ENCODE measurements around the gene PAK2.
"Not testable (repeated sequence)": the region's sequence is repeated elsewhere in the genome, so short reads cannot be mapped to it uniquely, and the experiment has no call there.

The PAK2 gene

DNA sequence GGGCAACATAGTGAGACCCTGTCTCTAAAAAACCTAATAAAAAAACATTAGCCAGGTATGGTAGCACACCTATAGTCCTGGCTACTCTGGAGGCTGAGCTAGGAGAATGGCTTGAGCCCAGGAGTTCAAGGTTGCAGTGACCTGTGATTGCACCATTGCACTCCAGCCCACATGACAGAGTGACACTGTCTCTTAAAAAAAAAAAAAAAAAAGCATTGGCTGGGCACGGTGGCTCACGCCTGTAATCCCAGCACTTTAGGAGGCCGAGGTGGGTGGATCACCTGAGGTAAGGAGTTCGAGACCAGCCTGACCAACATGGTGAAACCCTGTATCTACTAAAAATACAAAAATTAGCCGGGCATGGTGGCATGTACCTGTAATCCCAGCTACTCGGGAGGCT is 99.7 kb downstream of the PAK2 start:
- H3K27ac ChIP-seq (ENCODE audit: low read length); H3K9me3 ChIP-seq (ENCODE audit: control insufficient read depth, insufficient read depth, low read length); DNase-seq (ENCODE audit: low read depth, low spot score); H3K4me1 ChIP-seq (ENCODE audit: control insufficient read depth, insufficient read depth, low read length); H3K27me3 ChIP-seq (ENCODE audit: control insufficient read depth, insufficient read depth, low read length); H3K4me3 ChIP-seq (ENCODE audit: low read length); H3K36me3 ChIP-seq (ENCODE audit: control insufficient read depth, insufficient read depth, low read length): not testable (repeated sequence)
- WGBS (ENCODE audit: insufficient coverage, insufficient read length), result no CpG with 5 or more reads among the region's 6 CpGs

- DNase-seq (ENCODE audit: low read depth, low spot score), result no peak
- Histone ChIP-seq H3K36me3 (ENCODE audit: control insufficient read depth, insufficient read depth, low read length) (no peaks in the 10 kb centered on the region), H3K27me3 (ENCODE audit: control insufficient read depth, insufficient read depth, low read length) (no peaks in the 10 kb centered on the region), H3K4me1 (ENCODE audit: control insufficient read depth, insufficient read depth, low read length) (no peaks in the 10 kb centered on the region), H3K4me3 (ENCODE audit: low read length) (no peak overlapping the region), H3K9me3 (ENCODE audit: control insufficient read depth, insufficient read depth, low read length) (no peaks in the 10 kb centered on the region; the same call in 1 of the 2 replicates), H3K27ac (ENCODE audit: low read length) (no peak overlapping the region)
- no CpG with 5 or more reads among the region's 17 CpGs for WGBS (ENCODE audit: insufficient coverage, insufficient read length)
Observed at GRCh38 chr3:196842567-196843434, 103.1 kb downstream of the PAK2 start.

GRCh38 chr3:196843435-196844110 is 103.9 kb downstream of the PAK2 start:
- Histone ChIP-seq H3K27me3 (ENCODE audit: control insufficient read depth, insufficient read depth, low read length) (no peaks in the 10 kb centered on the region), H3K4me1 (ENCODE audit: control insufficient read depth, insufficient read depth, low read length) (no peaks in the 10 kb centered on the region), H3K36me3 (ENCODE audit: control insufficient read depth, insufficient read depth, low read length) (no peaks in the 10 kb centered on the region), H3K4me3 (ENCODE audit: low read length) (no peak overlapping the region), H3K27ac (ENCODE audit: low read length) (no peak overlapping the region), H3K9me3 (ENCODE audit: control insufficient read depth, insufficient read depth, low read length) (no peaks in the 10 kb centered on the region; the same call in 1 of the 2 replicates)
- no peak for DNase-seq (ENCODE audit: low read depth, low spot score)
- WGBS (ENCODE audit: insufficient coverage, insufficient read length), result no CpG with 5 or more reads among the region's 9 CpGs

- H3K4me1 ChIP-seq (ENCODE audit: control insufficient read depth, insufficient read depth, low read length); H3K27me3 ChIP-seq (ENCODE audit: control insufficient read depth, insufficient read depth, low read length); H3K27ac ChIP-seq (ENCODE audit: low read length); DNase-seq (ENCODE audit: low read depth, low spot score); H3K4me3 ChIP-seq (ENCODE audit: low read length); H3K36me3 ChIP-seq (ENCODE audit: control insufficient read depth, insufficient read depth, low read length); H3K9me3 ChIP-seq (ENCODE audit: control insufficient read depth, insufficient read depth, low read length): not testable (repeated sequence)
- WGBS (ENCODE audit: insufficient coverage, insufficient read length), result no CpG with 5 or more reads among the region's 22 CpGs
Observed at GRCh38 chr3:196844235-196845219, 104.9 kb downstream of the PAK2 start.

GRCh38 chr3:196848375-196848774 is 108.7 kb downstream of the PAK2 start:
- not testable (repeated sequence) for H3K36me3 ChIP-seq (ENCODE audit: control insufficient read depth, insufficient read depth, low read length); H3K27me3 ChIP-seq (ENCODE audit: control insufficient read depth, insufficient read depth, low read length); H3K27ac ChIP-seq (ENCODE audit: low read length); H3K4me3 ChIP-seq (ENCODE audit: low read length); H3K4me1 ChIP-seq (ENCODE audit: control insufficient read depth, insufficient read depth, low read length); H3K9me3 ChIP-seq (ENCODE audit: control insufficient read depth, insufficient read depth, low read length); DNase-seq (ENCODE audit: low read depth, low spot score)
- WGBS (ENCODE audit: insufficient coverage, insufficient read length), result no CpG with 5 or more reads among the region's 4 CpGs

DNA sequence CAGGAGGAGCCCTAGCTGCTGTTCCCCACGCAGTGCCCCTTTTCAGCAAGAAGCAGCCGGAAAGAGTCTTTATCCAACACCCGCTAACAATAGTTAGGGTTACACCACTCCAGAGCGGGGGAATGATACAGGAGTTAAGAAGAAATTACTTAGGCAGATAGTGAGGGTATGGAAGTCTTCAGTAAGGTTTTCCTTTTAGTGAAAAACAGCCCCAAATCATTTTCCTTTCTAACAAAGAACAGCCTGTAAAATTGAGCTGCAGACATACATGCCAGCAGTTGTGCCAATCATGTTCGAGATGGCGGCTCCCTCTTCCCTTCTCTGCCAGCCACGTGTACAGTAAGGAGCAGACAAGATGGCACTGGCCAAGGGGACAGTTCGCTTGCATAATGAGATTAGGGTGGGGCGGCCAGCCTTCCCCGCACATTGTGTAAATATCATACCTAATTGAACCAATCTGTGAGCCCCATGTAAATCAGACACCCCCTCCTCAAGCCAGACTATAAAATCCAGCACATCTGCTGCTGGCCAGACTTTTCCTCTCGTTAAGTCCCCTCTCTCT is 109.6 kb downstream of the PAK2 start:
- no peak overlapping the region for H3K27ac ChIP-seq (ENCODE audit: low read length)
- H3K27me3 ChIP-seq (ENCODE audit: control insufficient read depth, insufficient read depth, low read length), result no peaks in the 10 kb centered on the region
- WGBS (ENCODE audit: insufficient coverage, insufficient read length), result no CpG with 5 or more reads among the region's 11 CpGs
- no peak overlapping the region for H3K4me3 ChIP-seq (ENCODE audit: low read length)
- peaks cover 3% of the 10 kb centered on the region for H3K9me3 ChIP-seq (ENCODE audit: control insufficient read depth, insufficient read depth, low read length)
- DNase-seq (ENCODE audit: low read depth, low spot score), result no peak
- no peaks in the 10 kb centered on the region for H3K4me1 ChIP-seq (ENCODE audit: control insufficient read depth, insufficient read depth, low read length)
- no peaks in the 10 kb centered on the region for H3K36me3 ChIP-seq (ENCODE audit: control insufficient read depth, insufficient read depth, low read length)

DNA sequence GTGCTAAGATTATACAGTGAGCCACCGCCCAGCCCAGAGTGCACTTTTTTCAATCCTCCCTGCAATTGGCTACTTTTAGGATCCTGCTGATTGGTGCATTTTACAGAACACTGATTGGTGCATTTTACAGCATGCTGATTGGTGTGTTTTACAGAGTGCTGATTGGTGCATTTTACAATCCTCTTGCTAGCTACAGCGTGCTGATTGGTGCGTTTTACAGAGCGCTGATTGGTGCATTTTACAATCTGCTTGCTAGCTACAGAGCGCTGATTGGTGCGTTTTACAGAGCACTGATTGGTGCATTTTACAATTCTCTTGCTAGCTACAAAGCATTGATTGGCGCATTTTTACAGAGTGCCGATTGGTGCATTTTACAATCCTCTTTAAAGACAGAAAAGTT is 123.3 kb downstream of the PAK2 start:
- not testable (repeated sequence) for H3K36me3 ChIP-seq (ENCODE audit: control insufficient read depth, insufficient read depth, low read length); H3K4me3 ChIP-seq (ENCODE audit: low read length); H3K27me3 ChIP-seq (ENCODE audit: control insufficient read depth, insufficient read depth, low read length); DNase-seq (ENCODE audit: low read depth, low spot score); H3K27ac ChIP-seq (ENCODE audit: low read length); H3K4me1 ChIP-seq (ENCODE audit: control insufficient read depth, insufficient read depth, low read length); H3K9me3 ChIP-seq (ENCODE audit: control insufficient read depth, insufficient read depth, low read length)
- no CpG with 5 or more reads among the region's 8 CpGs for WGBS (ENCODE audit: insufficient coverage, insufficient read length)

DNA sequence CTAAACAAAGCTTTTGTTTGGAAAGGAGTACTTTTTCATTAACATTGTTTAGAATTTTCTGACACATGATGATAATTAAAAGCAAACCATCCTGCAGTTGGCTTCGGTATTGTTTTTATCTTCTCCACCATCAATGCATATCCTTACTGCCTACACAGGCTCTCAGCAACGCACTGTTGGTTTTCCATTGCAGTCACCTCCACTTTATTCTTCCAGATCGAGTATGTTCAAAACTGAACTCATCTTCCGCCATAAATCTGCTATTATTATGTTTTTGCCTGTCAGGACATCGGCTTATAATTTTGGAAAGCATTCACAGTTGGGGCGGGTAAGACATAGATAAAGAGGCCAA is 127.5 kb downstream of the PAK2 start:
- peak overlapping the region; percentile 98; the same call in 1 of the 2 replicates for H3K4me3 ChIP-seq (ENCODE audit: low read length)
- DNase-seq (ENCODE audit: low read depth, low spot score), result no peak
- no peak overlapping the region for H3K27ac ChIP-seq (ENCODE audit: low read length)
- no peaks in the 10 kb centered on the region for H3K36me3 ChIP-seq (ENCODE audit: control insufficient read depth, insufficient read depth, low read length)
- H3K4me1 ChIP-seq (ENCODE audit: control insufficient read depth, insufficient read depth, low read length), result no peaks in the 10 kb centered on the region
- no peaks in the 10 kb centered on the region for H3K9me3 ChIP-seq (ENCODE audit: control insufficient read depth, insufficient read depth, low read length)
- no peaks in the 10 kb centered on the region for H3K27me3 ChIP-seq (ENCODE audit: control insufficient read depth, insufficient read depth, low read length)
- WGBS (ENCODE audit: insufficient coverage, insufficient read length), result no CpG with 5 or more reads among the region's 6 CpGs

DNA sequence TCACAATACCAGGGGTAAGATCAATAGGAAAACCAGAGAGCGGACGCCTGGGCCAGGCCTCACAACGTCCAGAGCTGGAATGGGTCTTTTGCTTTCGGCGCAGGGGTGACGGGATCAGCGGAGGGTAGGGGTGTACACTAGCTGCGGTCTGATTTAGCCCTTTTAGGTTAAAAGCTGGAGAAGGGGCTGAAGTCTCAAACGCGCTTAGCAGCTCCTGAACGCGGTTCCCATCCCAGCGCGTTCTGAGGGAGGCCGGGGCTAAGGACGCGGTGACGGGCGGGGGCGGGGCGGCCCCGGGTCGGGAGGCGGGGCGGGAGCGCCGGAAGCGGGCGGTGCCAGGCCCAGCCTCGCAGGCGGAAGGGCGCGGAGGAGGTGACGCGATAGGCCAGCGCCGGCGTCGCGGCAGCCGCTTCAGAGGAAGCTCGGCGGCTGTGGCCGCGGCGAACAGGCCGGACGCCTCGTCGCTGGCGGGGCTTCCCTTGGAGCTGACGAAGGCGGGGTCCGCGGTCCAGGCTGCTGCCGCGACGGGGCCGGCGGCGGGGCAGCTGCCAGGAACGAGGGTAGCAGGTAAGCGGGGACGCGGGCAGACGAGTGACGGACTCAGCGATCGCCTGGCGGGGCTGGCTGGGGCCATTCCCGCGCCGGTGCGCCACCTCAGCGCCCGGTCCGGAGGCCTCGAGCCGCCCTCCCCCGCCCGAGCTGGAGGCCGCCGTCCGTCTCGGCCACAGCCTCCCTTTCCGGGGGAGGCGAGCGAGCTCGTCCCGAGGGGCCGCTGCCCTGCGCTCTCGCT is 128.0 kb downstream of the PAK2 start, which contains the start of gene SENP5:
Gene SENP5, plus strand, starts transcription at position 414 of the 790 bp plus-strand sequence. CDS start 17,262 bp downstream, outside the sequence.
- Histone ChIP-seq H3K4me3 (ENCODE audit: low read length) (peak within 1 kb of the TSS; percentile 98), H3K4me1 (ENCODE audit: control insufficient read depth, insufficient read depth, low read length) (no peaks in the 10 kb centered on the region), H3K9me3 (ENCODE audit: control insufficient read depth, insufficient read depth, low read length) (no peaks in the 10 kb centered on the region), H3K36me3 (ENCODE audit: control insufficient read depth, insufficient read depth, low read length) (no peaks in the 10 kb centered on the region), H3K27ac (ENCODE audit: low read length) (no peak within 1 kb of the TSS), H3K27me3 (ENCODE audit: control insufficient read depth, insufficient read depth, low read length) (no peaks in the 10 kb centered on the region)
- DNase-seq (ENCODE audit: low read depth, low spot score), result peak; percentile 52
- no CpG with 5 or more reads among the region's 93 CpGs for WGBS (ENCODE audit: insufficient coverage, insufficient read length)
